Activated CD4-positive, alpha-beta T cell treated with anti-CD3 and anti-CD28 coated beads, Interleukin-2, amount 50 U/mL, for 48 hours (primary cell): Measurements from ENCODE around the gene GPR108.
"Not testable (repeated sequence)": the region's sequence is repeated elsewhere in the genome, so short reads cannot be mapped to it uniquely, and the experiment has no call there.

Experiments used
- DNase-seq, 2 experiments: peaks; one replicate each; pipeline ENCODE4 v3.0.0-alpha.2; 2020

Gene GPR108

GRCh38 chr19:6737284-6737872 is at the start of gene GPR108:
TSS of gene GPR108 (minus strand) at chr19:6737580. CDS start at chr19:6737576, 4 bp downstream.
- peak; percentile 99 for DNase-seq

- peak in 1 of 2 experiments; percentile 19 for DNase-seq
Observed at GRCh38 chr19:6779206-6779605, 41.8 kb upstream of the GPR108 start.

GRCh38 chr19:6778386-6778785 is 41.0 kb upstream of the GPR108 start:
- DNase-seq = no peak

GRCh38 chr19:6777434-6777833 is 40.1 kb upstream of the GPR108 start:
- DNase-seq = no peak

- no peak for DNase-seq
Observed at GRCh38 chr19:6776999-6777398, 39.6 kb upstream of the GPR108 start.

- DNase-seq = not testable (repeated sequence)
Observed at GRCh38 chr19:6776045-6776444, 38.7 kb upstream of the GPR108 start.

GRCh38 chr19:6774821-6775707 is 37.7 kb upstream of the GPR108 start:
- DNase-seq = no peak

- DNase-seq = peak; percentile 67 to 78
Observed at GRCh38 chr19:6773323-6773931, 36.0 kb upstream of the GPR108 start.

- no peak for DNase-seq
Observed at GRCh38 chr19:6772866-6773322, 35.5 kb upstream of the GPR108 start.

GRCh38 chr19:6772028-6772865 is 34.9 kb upstream of the GPR108 start, which contains the start of gene VAV1:
TSS of gene VAV1 (plus strand) at chr19:6772708. CDS start at chr19:6772808, 100 bp downstream.
- peak; percentile 81 to 86 for DNase-seq

GRCh38 chr19:6771648-6772027 is 34.3 kb upstream of the GPR108 start:
- DNase-seq = not testable (repeated sequence)

- no peak for DNase-seq
Observed at GRCh38 chr19:6769006-6769619, 31.7 kb upstream of the GPR108 start.

- DNase-seq = peak in 1 of 2 experiments; percentile 28
Observed at GRCh38 chr19:6768236-6768785, 30.9 kb upstream of the GPR108 start.

GRCh38 chr19:6767357-6768235 is 30.2 kb upstream of the GPR108 start, which contains the start of gene SH2D3A:
TSS of gene SH2D3A (minus strand) at chr19:6767435. CDS start at chr19:6763748, 3,687 bp downstream.
- peak; percentile 94 to 96 for DNase-seq

GRCh38 chr19:6767081-6767356 is 29.6 kb upstream of the GPR108 start:
- DNase-seq = no peak

GRCh38 chr19:6766357-6767080 is 29.1 kb upstream of the GPR108 start:
- peak in 1 of 2 experiments; percentile 31 for DNase-seq

GRCh38 chr19:6765738-6766356 is 28.5 kb upstream of the GPR108 start:
- DNase-seq = no peak

GRCh38 chr19:6762253-6762797 is 24.9 kb upstream of the GPR108 start:
- DNase-seq = not testable (repeated sequence)

GRCh38 chr19:6761053-6761676 is 23.8 kb upstream of the GPR108 start:
- DNase-seq = peak; percentile 41 to 43
